Measurements from ENCODE around the gene MYH7B.

DNA sequence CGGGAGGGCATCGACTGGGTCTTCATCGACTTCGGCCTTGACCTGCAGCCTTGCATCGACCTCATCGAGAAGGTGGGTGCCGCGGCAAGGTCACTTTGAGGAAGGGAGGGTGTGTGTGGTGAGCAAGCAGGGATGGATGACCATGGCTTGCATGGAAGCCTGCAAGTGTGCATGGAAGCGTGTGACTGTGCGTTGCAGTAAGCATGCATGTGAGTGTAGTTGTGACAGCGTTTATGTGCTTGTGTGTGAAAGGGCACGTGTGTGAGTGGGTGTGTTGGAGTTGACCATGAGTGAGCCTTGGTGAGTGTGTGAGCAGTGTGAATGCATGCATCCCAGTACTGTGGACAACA lies 32.5 kb downstream of the MYH7B start:
- TF ChIP-seq, protein P1, sequence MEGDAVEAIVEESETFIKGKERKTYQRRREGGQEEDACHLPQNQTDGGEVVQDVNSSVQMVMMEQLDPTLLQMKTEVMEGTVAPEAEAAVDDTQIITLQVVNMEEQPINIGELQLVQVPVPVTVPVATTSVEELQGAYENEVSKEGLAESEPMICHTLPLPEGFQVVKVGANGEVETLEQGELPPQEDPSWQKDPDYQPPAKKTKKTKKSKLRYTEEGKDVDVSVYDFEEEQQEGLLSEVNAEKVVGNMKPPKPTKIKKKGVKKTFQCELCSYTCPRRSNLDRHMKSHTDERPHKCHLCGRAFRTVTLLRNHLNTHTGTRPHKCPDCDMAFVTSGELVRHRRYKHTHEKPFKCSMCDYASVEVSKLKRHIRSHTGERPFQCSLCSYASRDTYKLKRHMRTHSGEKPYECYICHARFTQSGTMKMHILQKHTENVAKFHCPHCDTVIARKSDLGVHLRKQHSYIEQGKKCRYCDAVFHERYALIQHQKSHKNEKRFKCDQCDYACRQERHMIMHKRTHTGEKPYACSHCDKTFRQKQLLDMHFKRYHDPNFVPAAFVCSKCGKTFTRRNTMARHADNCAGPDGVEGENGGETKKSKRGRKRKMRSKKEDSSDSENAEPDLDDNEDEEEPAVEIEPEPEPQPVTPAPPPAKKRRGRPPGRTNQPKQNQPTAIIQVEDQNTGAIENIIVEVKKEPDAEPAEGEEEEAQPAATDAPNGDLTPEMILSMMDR (IDR thresholded peaks at IDR 0.05), result no peak
- TF ChIP-seq POLR2A (IDR thresholded peaks at IDR 0.05), result no peak

Data from testis (tissue), 2 donors.